Testis (tissue), 3 donors: ENCODE data around the gene COL16A1. TPM values are rescaled to one million over a fixed set of nuclear protein-coding genes. Genes with fewer than 3 reads are reported as not detected.

Experiments used
- DNase-seq: peaks from one replicate; pipeline ENCODE4 v3.0.0-alpha.2; 2019
- H3K27ac ChIP-seq, 2 donors: fragments of 200-600 bp; sonication (generic); one replicate each; pipeline ENCODE4 v1.5.1; 2019
- H3K27me3 ChIP-seq: fragments of 200-600 bp; sonication (generic); one replicate; pipeline ENCODE4 v1.5.1; 2019
- H3K36me3 ChIP-seq: fragments of 200-600 bp; sonication (generic); one replicate; pipeline ENCODE4 v1.5.1; 2017; ENCODE audit warnings: low read depth; ENCODE audit errors: missing control alignments
- H3K4me1 ChIP-seq: fragments of 200-600 bp; sonication (generic); one replicate; pipeline ENCODE4 v1.5.1; 2019
- H3K4me3 ChIP-seq, 2 donors: fragments of 200-600 bp; sonication (generic); one replicate each; pipeline ENCODE4 v1.5.1; 2017 to 2019
- H3K9me3 ChIP-seq: fragments of 200-600 bp; sonication (generic); one replicate; pipeline ENCODE4 v1.5.1; 2017
- CTCF ChIP-seq, 3 experiments: fragments of 450-650 bp in 2 of 3; fragments of 200-600 bp in 1 of 3; sonication (generic) in 1 of 3; IDR thresholded peaks; one replicate each; pipeline ENCODE4 v1.5.1; 2016 to 2019; ENCODE audit warnings: antibody characterized with exemption in 3 of 3, mild to moderate bottlenecking in 2 of 3, moderate library complexity in 1 of 3
- POLR2A ChIP-seq: fragments of 450-650 bp; IDR thresholded peaks from one replicate; pipeline ENCODE4 v1.6.1; 2017; ENCODE audit warnings: antibody characterized with exemption, mild to moderate bottlenecking, moderate library complexity
- WGBS, 2 donors: methylation state at CpG; one replicate each; pipeline ENCODE4 v1.1.5; 2018; 5-methylcytosine and 5-hydroxymethylcytosine counted together
- intact Hi-C: fragments of 100-400 bp; cut with DNase I; formaldehyde crosslinking; loops from one replicate; pipeline ENCODE4 v1.15.1; 2023; ENCODE audit warnings: low total_unique reads
- polyA plus RNA-seq: library from polyadenylated mRNA; stranded (reverse); fragments of 350-450 nt; fragmentation: Illumina TruSeq; extraction: RNeasy Lipid Tissue Mini Kit (QIAGEN cat#74804); gene quantifications from one replicate; pipeline ENCODE4 v1.2.3, GENCODE V29; 2014; ENCODE audit warnings: low read depth, low replicate concordance; ENCODE audit not compliant: insufficient read depth
- total RNA-seq, 2 donors: library from RNA; depleted of rRNA; stranded (reverse); fragments of >200 nt; gene quantifications; one replicate each; pipeline ENCODE4 v1.2.3, GENCODE V29; 2016

The COL16A1 gene
- total and polyA plus RNA-seq, 3 donors from 2014 or later: 96.4 to 120 (median 101) TPM

GRCh38 chr1:31671561-31672201, 32.1 kb downstream of the COL16A1 start:
- no peaks in the 10 kb centered on the region for H3K9me3 ChIP-seq
- no peak for TF ChIP-seq CTCF (IDR thresholded peaks at IDR 0.05)
- TF ChIP-seq POLR2A: no peak
- H3K27ac ChIP-seq: peak overlapping the region in 1 of 2 donors; percentile 27
- WGBS, 2 donors: 54 to 66% methylated on average over 8 of the region's 8 CpGs
- H3K4me3 ChIP-seq: no peak overlapping the region
- H3K36me3 ChIP-seq: no peaks in the 10 kb centered on the region
- intact Hi-C loops: no loop called here
- DNase-seq: no peak
- H3K4me1 ChIP-seq: peaks cover 53% of the 10 kb centered on the region
- no peaks in the 10 kb centered on the region for H3K27me3 ChIP-seq

GRCh38 chr1:31671147-31671546, 32.7 kb downstream of the COL16A1 start:
- no peak overlapping the region for H3K4me3 ChIP-seq
- H3K4me1 ChIP-seq: peaks cover 59% of the 10 kb centered on the region
- peak overlapping the region in 1 of 2 donors; percentile 77 for H3K27ac ChIP-seq
- no peak for DNase-seq
- no peak for TF ChIP-seq POLR2A
- no peak for TF ChIP-seq CTCF (IDR thresholded peaks at IDR 0.05)
- WGBS, 2 donors: 57 to 64% methylated on average over 8 to 11 of the region's 11 CpGs
- no peaks in the 10 kb centered on the region for H3K27me3 ChIP-seq
- no peaks in the 10 kb centered on the region for H3K9me3 ChIP-seq
- intact Hi-C loops: no loop called here
- H3K36me3 ChIP-seq: no peaks in the 10 kb centered on the region

GRCh38 chr1:31670593-31670964, 33.2 kb downstream of the COL16A1 start:
- intact Hi-C loops: no loop called here
- no peak for TF ChIP-seq POLR2A
- TF ChIP-seq CTCF (IDR thresholded peaks at IDR 0.05): no peak
- no peak overlapping the region for H3K4me3 ChIP-seq
- no peaks in the 10 kb centered on the region for H3K27me3 ChIP-seq
- H3K4me1 ChIP-seq: peaks cover 64% of the 10 kb centered on the region
- H3K9me3 ChIP-seq: no peaks in the 10 kb centered on the region
- H3K27ac ChIP-seq: peak overlapping the region; percentile 28 to 77
- H3K36me3 ChIP-seq: no peaks in the 10 kb centered on the region
- no peak for DNase-seq
- WGBS, 2 donors: 65 to 75% methylated on average over 6 of the region's 6 CpGs

GRCh38 chr1:31669786-31670592, 33.8 kb downstream of the COL16A1 start:
- Histone ChIP-seq H3K4me3 (no peak overlapping the region), H3K27ac (peak overlapping the region; percentile 28 to 77), H3K4me1 (peaks cover 67% of the 10 kb centered on the region), H3K9me3 (no peaks in the 10 kb centered on the region), H3K27me3 (no peaks in the 10 kb centered on the region), H3K36me3 (no peaks in the 10 kb centered on the region)
- DNase-seq: peak; percentile 79
- 28 to 38% methylated on average over 29 to 30 of the region's 30 CpGs for WGBS, 2 donors
- no peak for TF ChIP-seq POLR2A
- no peak for TF ChIP-seq CTCF (IDR thresholded peaks at IDR 0.05)
- intact Hi-C loops: loop anchor here (10.0 kb wide), 1 partner anchor 115 kb away; no protein-coding TSS in a partner anchor
